Astrocyte of the spinal cord (primary cell): ENCODE measurements around the gene PARD3B.

ENCODE experiments used
- DNase-seq: peaks from one replicate; pipeline ENCODE4 v3.0.0; 2011; ENCODE audit warnings: low read depth, low spot score
- H3K4me3 ChIP-seq: 2 replicates; pipeline ENCODE4 v1.5.1; 2011; ENCODE audit warnings: low read depth, mild to moderate bottlenecking, low read length, moderate library complexity
- in situ Hi-C: cut with HindIII; loops from 2 replicates; pipeline ENCODE4 v1.10.0; 2017; ENCODE audit warnings: low sequenced_read_pairs
- TF ChIP-seq, protein P1 (sequence below): IDR thresholded peaks from 2 replicates; pipeline ENCODE4 v1.5.1; 2012; ENCODE audit warnings: low read depth, mild to moderate bottlenecking, low read length, inconsistent platforms

The PARD3B gene

GRCh38 chr2:204504594-204504993 lies 40.7 kb upstream of the PARD3B start:
- DNase-seq: no peak
- in situ Hi-C loops: no loop called here
- TF ChIP-seq, protein P1, sequence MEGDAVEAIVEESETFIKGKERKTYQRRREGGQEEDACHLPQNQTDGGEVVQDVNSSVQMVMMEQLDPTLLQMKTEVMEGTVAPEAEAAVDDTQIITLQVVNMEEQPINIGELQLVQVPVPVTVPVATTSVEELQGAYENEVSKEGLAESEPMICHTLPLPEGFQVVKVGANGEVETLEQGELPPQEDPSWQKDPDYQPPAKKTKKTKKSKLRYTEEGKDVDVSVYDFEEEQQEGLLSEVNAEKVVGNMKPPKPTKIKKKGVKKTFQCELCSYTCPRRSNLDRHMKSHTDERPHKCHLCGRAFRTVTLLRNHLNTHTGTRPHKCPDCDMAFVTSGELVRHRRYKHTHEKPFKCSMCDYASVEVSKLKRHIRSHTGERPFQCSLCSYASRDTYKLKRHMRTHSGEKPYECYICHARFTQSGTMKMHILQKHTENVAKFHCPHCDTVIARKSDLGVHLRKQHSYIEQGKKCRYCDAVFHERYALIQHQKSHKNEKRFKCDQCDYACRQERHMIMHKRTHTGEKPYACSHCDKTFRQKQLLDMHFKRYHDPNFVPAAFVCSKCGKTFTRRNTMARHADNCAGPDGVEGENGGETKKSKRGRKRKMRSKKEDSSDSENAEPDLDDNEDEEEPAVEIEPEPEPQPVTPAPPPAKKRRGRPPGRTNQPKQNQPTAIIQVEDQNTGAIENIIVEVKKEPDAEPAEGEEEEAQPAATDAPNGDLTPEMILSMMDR: no peak
- H3K4me3 ChIP-seq: no peak overlapping the region

GRCh38 chr2:204505488-204505887 lies 39.8 kb upstream of the PARD3B start:
- H3K4me3 ChIP-seq: no peak overlapping the region
- DNase-seq: no peak
- TF ChIP-seq, protein P1: no peak
- in situ Hi-C loops: no loop called here

- no peak overlapping the region for H3K4me3 ChIP-seq
- TF ChIP-seq, protein P1: no peak
- peak; percentile 65 for DNase-seq
- in situ Hi-C loops: no loop called here
These were observed 39.3 kb upstream of the PARD3B start for GRCh38 chr2:204505946-204506345.

DNA sequence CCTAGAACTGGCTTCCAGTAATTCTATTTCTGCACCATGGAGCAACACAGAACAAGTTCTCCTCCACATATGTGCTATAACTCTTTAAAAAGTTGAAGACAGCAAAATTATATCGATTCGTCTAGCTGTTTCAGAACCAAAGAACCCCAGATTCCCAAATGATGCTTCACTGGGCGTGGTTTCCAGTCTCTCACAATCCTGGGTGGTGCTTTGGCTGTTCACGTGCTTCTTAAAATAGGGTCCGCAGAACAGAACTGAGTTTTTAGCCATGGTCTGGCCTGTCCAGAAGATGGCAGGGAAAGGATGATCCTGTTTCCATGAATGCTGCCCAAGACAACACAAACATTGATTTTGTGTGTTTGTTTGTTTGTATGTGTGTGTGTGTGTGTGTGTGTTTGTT lies 37.6 kb upstream of the PARD3B start:
- TF ChIP-seq, protein P1: no peak
- no peak overlapping the region for H3K4me3 ChIP-seq
- in situ Hi-C loops: no loop called here
- DNase-seq: no peak

- DNase-seq: no peak
- TF ChIP-seq, protein P1: no peak
- in situ Hi-C loops: no loop called here
- H3K4me3 ChIP-seq: no peak overlapping the region
These were observed 34.4 kb upstream of the PARD3B start for GRCh38 chr2:204510709-204511420.

GRCh38 chr2:204514439-204514838 lies 30.8 kb upstream of the PARD3B start:
- in situ Hi-C loops: no loop called here
- TF ChIP-seq, protein P1: no peak
- H3K4me3 ChIP-seq: no peak overlapping the region
- no peak for DNase-seq
